ENCODE measurements around the gene SMYD2. TPM values are rescaled to one million over a fixed set of nuclear protein-coding genes. Genes with fewer than 3 reads are reported as not detected.

SMYD2 gene
- total RNA-seq, 1 experiment from 2014 or later, result 6.4 TPM

- H3K4me1 Mint-ChIP-seq, result peaks cover 50% of the 10 kb centered on the region
- H3K36me3 Mint-ChIP-seq, result peaks cover 4% of the 10 kb centered on the region; the same call in 1 of the 2 replicates
- no peak for DNase-seq (ENCODE audit: low spot score)
- H3K27me3 Mint-ChIP-seq (ENCODE audit: low read depth), result peaks cover 61% of the 10 kb centered on the region
- no peak overlapping the region for H3K4me3 Mint-ChIP-seq
- no peak overlapping the region for H3K27ac Mint-ChIP-seq
- ChIA-PET CTCF (interaction anchor here (0.7 to 4.2 kb wide), 4 partner anchors 17 to 98 kb away, joined by 3 to 24 read pairs (median 4); no protein-coding TSS in a partner anchor), POLR2A (no interaction called here)
- ATAC-seq, result peak; percentile 29
- TF ChIP-seq SMAD3 (CRISPR knock-in tag; IDR thresholded peaks at IDR 0.05; ENCODE audit: borderline replicate concordance) (no peak), MAX (CRISPR knock-in tag; IDR thresholded peaks at IDR 0.05) (peak; percentile 56; the same call in 1 of the 2 replicates)
- H3K9me3 Mint-ChIP-seq, result no peaks in the 10 kb centered on the region
These were observed 31.6 kb downstream of the SMYD2 start for GRCh38 chr1:214312530-214313051.

GRCh38 chr1:214314178-214314843 lies 33.4 kb downstream of the SMYD2 start:
- no peak for DNase-seq (ENCODE audit: low spot score)
- POLR2A ChIA-PET, result no interaction called here
- H3K27ac Mint-ChIP-seq, result no peak overlapping the region
- peaks cover 4% of the 10 kb centered on the region; the same call in 1 of the 2 replicates for H3K36me3 Mint-ChIP-seq
- H3K4me3 Mint-ChIP-seq, result no peak overlapping the region
- no peaks in the 10 kb centered on the region for H3K9me3 Mint-ChIP-seq
- peaks cover 57% of the 10 kb centered on the region for H3K4me1 Mint-ChIP-seq
- no peak for ATAC-seq
- TF ChIP-seq IRF1 (CRISPR knock-in tag; IDR thresholded peaks at IDR 0.05) (no peak), TEAD1 (CRISPR knock-in tag; IDR thresholded peaks at IDR 0.05) (no peak), CREM (CRISPR knock-in tag; IDR thresholded peaks at IDR 0.05) (no peak), ERG (CRISPR knock-in tag; IDR thresholded peaks at IDR 0.05) (no peak), USF1 (CRISPR knock-in tag; IDR thresholded peaks at IDR 0.05) (no peak), JAZF1 (CRISPR knock-in tag; IDR thresholded peaks at IDR 0.05) (no peak), FOXJ3 (CRISPR knock-in tag; IDR thresholded peaks at IDR 0.05; ENCODE audit: borderline replicate concordance) (no peak), USF2 (CRISPR knock-in tag; IDR thresholded peaks at IDR 0.05) (no peak), E2F1 (CRISPR knock-in tag; IDR thresholded peaks at IDR 0.05) (no peak), MAX (CRISPR knock-in tag; IDR thresholded peaks at IDR 0.05) (no peak), STAT6 (CRISPR knock-in tag; conservative IDR thresholded peaks at IDR 0.05; ENCODE audit: low read depth) (no peak), JUN (CRISPR knock-in tag; IDR thresholded peaks at IDR 0.05) (no peak), ZSCAN18 (CRISPR knock-in tag; IDR thresholded peaks at IDR 0.05) (no peak)
- peaks cover 78% of the 10 kb centered on the region for H3K27me3 Mint-ChIP-seq (ENCODE audit: low read depth)
- CTCF ChIA-PET, result interaction anchor here (4.2 to 4.8 kb wide), 2 partner anchors 18 to 53 kb away, joined by 24 to 57 read pairs; no protein-coding TSS in a partner anchor
